HG03571 (cell line): ENCODE results near the gene IFNL2.

Experiments used
- ATAC-seq: cut with Tn5 transposase; IDR thresholded peaks from one replicate; pipeline ENCODE4 v1.9.1; 2021; ENCODE audit not compliant: unreplicated experiment

Gene IFNL2

GRCh38 chr19:39316627-39317321 is 48.6 kb downstream of the IFNL2 start:
- no peak for ATAC-seq

- ATAC-seq = no peak
Observed at GRCh38 chr19:39317476-39317875, 49.3 kb downstream of the IFNL2 start.

GRCh38 chr19:39318071-39318470 is 49.9 kb downstream of the IFNL2 start:
- no peak for ATAC-seq

GRCh38 chr19:39318690-39319089 is 50.5 kb downstream of the IFNL2 start:
- ATAC-seq = no peak

GRCh38 chr19:39319098-39319891 is 51.1 kb downstream of the IFNL2 start:
- no peak for ATAC-seq
